Stimulated activated CD4-positive, alpha-beta T cell treated with anti-CD3 and anti-CD28 coated beads, Interleukin-12 subunit alpha, Interleukin-12 subunit beta, amount 100 ng/mL, for 48 hours (primary cell): ENCODE data around the gene ZNF25.
"Not testable (repeated sequence)": the region's sequence is repeated elsewhere in the genome, so short reads cannot be mapped to it uniquely, and the experiment has no call there.

Experiments used
- DNase-seq, 3 donors: peaks; one replicate each; pipeline ENCODE4 v3.0.0-alpha.2; 2020; ENCODE audit warnings: low read depth in 2 of 3, low spot score in 1 of 3

ZNF25 gene

DNA sequence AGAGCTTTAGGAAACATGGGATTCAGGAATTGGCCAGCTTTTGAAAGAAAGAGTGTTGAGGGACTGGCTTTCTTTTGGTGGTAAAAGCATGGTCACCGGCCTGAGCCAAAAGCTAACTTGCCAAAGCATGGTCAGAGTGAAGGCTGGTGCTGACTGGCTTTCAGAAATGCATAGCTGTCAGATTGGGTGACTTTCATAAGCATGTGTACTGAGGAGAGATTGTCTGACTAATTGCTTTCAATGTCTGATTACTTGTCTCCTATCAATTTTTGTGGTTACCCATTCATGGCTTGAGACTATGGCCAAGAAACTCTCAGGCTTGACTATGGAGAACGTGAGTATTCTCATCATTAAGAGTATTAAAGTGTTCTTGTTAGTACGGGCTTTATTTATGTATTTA, 28.2 kb downstream of the ZNF25 start:
- DNase-seq: no peak

DNA sequence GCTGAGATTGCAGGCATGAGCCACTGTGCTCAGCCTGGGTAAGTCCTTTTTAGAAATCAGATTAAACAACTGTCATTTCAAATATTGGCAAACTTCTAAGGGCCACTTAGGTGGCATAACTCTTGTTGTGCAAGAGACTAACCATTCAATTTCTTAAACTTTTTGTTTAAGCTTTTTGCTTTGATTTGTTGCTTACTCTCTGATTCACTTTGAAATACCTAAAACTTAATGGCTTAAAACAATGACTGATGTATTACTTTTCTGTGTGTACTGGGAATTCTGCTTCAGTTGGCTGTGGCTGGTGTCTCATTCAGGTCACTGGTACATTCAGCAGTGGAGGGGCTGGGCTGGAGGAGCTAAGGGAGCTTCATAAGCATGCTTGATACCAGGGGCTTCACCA, 28.9 kb downstream of the ZNF25 start:
- no peak for DNase-seq

DNA sequence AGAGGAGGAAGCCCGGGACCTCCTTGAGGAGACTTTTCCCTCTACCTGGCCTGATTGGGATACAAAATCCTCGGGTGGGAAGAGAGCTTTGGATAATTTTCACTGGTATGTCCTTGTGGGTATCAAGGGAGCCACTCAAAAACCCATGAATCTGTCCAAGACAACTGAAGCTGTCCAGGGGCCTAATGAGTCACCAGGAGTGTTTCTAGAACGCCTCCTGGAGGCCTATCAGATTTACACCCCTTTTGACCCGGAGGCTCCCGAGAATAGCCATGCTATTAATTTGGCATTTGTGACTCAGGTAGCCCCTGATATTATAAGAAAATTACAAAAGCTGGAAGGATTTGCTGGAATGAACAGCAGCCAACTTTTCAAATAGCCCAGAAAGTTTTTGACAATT, 38.6 kb downstream of the ZNF25 start:
- no peak for DNase-seq

DNA sequence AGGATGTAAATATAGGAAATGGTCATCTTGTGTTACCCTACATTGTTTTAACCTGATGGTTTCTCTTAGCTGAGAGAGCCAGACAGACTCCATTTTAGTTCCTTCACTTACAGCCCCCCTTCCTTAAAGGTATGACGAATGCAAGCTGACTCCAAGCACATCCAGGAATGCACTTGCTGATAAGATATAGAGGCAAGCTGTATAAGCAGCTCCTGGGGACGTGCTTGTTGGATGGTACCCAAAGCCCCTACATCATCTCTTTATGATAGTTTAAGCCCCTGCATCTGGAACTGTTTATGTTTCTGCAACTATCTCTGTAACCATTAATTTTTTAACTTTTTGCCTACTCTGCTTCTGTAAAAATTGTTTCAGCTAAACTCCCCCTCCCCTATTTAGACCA, 41.7 kb downstream of the ZNF25 start:
- no peak for DNase-seq

DNA sequence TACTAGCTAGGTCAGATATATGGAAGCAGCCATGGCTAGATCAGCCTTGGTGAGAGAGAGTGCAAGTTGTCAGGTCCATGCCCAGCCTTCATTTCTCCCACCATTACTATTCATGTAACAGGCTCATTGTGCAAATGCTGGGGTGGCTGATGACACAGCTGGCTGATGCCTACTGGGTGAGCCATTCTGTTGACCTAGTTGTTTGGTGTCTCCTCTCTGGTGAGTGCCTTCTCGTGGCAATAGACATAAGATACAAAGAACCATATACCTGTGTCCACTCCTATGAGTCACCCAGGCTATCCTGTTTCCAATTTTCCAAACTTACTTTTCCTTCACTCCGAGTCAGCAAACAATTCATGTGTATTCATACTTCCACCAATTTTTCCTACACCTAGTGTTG, 46.0 kb downstream of the ZNF25 start:
- DNase-seq: no peak

DNA sequence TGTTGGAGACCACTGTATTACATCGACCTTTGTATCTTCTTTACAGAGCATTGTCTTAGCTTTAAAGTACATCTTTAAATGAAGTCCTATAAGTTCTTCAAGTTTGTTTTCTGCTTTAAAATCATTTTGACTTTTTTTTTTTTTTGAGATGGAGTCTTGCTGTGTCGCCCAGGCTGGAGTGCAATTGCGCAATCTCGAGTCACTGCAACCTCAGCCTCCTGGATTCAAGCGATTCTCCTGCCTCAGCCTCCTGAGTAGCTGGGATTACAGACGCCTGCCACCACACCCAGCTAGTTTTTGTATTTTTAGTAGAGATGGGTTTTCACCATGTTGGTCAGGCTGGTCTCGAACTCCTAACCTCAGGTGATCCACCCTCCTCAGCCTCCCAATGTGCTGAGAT, 68.3 kb downstream of the ZNF25 start:
- not testable (repeated sequence) for DNase-seq

DNA sequence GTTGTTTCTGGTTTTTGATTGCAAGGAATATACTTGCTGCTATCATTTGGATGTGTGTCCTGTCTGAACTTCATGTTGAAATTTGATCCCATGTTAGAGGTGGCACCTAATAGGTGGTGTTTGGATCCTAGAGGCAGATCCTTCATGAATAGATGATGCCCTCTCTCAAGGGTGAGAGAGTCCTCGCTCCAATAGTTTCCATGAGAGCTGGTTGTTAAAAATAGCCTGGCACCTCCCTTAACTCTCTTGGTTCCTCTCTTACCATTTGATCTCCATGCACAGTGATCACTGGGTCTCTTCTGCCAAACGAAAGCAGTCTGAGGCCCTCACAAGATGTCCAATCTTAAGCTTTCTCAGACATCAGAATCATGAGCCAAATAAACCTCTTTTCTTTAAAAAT, 70.1 kb downstream of the ZNF25 start:
- DNase-seq: no peak
